NCI-H146 treated with DMSO at 0.1 percent for 48 hours (cell line): Measurements from ENCODE around the gene CLEC14A.

Experiments used
- DNase-seq: peaks from one replicate; lab custom pipeline; 2025; ENCODE audit not compliant: unreplicated experiment; lab: John Stamatoyannopoulos, UW

Gene CLEC14A

DNA sequence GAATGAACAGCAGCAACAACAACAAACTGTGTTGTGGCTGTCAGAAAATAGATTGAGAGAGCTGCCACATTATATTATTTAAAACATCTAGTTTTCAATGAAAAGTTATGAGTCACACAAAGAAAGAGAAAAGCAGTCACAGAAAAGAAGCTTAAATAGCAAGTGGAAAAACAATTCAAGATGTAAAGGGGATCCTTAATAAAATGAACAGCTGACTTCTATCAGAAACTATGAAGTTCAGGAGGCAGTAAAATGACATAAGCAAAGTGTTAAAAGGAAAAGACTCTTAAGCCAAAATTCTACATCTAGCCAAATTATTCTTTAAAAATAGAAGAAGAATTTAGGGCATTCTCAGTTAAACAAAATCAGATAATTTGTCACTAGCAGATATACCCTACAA lies 5.6 kb downstream of the CLEC14A start:
- no peak for DNase-seq

DNA sequence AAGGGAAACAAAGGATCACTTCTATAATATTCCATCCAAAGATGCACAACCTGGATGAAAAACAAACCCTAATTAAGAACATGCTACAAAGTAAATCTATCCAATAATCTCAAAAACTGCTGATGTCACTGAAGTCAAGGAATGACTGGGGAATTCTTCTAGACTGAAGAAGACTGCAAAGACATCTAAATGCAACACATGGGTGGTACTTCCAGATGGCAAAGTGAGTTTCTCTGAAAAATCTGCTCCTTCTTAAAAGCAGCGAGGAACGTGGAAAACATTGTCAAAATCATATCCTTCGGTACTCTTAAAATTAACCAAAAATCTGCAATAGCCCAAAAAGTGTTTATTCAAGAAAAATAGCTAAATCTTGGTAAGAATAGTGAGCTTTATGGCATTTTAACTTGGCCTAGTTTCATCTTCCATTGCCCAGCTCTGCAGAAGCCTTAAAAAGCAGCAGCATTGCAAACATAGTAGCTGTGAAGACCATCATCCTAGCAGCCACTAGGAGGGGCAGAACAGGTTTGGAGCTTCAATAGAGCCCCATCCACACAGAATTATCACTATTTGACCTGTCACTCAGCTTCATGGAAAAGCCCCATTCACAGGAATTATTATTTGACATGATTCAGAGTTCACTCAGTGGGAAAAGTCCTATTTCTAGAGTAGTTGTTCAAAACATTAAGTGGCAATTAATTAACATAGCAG lies 7.4 kb downstream of the CLEC14A start:
- no peak for DNase-seq

DNA sequence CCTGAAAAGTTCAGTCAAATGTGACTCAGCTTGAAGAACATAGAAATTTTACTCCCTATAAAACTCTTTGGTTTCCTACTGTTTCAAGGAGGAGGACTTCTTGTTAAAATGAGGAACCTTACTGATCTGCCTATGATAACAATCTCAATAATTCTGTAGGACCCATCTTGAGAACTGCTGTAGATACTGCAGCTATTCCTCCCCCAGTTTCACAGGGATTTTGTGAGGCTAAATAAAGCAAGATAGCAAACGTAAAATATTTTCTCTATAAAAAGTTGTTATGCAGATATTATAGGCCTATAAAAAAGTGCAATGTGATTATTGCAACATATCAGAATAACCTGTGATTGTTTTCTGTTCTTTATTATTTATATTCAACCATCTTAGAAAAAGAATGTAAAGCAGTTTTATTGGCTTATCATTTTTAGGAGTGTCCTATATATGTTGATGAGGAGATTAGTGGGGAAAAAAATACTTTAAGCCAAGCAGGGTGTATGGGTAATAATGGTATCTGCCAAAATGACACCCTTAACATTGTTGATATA lies 12.1 kb downstream of the CLEC14A start:
- DNase-seq, result no peak

GRCh38 chr14:38238878-38239277 lies 17.0 kb downstream of the CLEC14A start:
- no peak for DNase-seq

- no peak for DNase-seq
These were observed 17.6 kb downstream of the CLEC14A start for GRCh38 chr14:38238332-38238731.

GRCh38 chr14:38233218-38233617 lies 22.7 kb downstream of the CLEC14A start:
- DNase-seq, result no peak

GRCh38 chr14:38226366-38226765 lies 29.5 kb downstream of the CLEC14A start:
- no peak for DNase-seq

- no peak for DNase-seq
These were observed 29.9 kb downstream of the CLEC14A start for GRCh38 chr14:38225946-38226345.

- DNase-seq, result no peak
These were observed 31.6 kb downstream of the CLEC14A start for GRCh38 chr14:38224338-38224737.

DNA sequence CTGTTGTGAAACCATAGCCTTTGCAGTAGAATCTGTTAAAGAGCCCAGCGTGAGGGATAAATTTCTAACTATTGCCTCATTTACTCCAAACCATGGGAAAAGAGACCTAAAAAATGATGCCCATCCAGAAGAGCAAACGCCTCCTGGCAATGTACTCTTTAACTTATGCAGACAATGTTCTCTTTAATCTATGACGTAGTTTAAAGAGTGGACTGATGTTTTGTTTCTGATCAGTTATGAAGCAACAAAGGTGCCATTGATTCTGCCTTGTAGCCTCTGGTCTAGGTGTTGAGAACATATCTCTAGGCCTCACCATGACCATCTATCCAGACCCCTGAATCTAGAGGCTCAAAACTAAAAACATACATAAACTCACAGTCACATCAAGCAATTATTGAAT lies 34.8 kb downstream of the CLEC14A start:
- DNase-seq, result no peak

DNA sequence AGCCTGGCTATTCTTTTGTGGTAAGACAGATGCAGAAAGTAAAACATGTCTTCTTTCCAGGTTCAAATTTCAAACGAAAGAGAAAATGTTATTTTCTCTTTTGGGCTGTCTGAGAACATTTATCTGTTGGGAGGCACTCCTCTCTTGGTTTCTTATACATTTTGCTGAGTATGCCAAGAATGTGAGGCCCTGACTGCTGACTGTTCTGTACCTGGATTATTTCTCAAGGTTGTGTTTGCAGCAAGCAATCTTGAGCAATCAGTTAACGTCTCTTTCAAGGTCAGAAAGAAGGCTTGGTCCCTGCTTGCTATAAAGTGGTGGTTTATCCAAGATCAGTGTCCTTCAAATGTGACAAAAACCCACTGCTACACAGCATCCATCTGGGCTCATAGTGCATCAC lies 38.3 kb downstream of the CLEC14A start:
- no peak for DNase-seq

- DNase-seq, result no peak
These were observed 42.9 kb downstream of the CLEC14A start for GRCh38 chr14:38213001-38213400.

DNA sequence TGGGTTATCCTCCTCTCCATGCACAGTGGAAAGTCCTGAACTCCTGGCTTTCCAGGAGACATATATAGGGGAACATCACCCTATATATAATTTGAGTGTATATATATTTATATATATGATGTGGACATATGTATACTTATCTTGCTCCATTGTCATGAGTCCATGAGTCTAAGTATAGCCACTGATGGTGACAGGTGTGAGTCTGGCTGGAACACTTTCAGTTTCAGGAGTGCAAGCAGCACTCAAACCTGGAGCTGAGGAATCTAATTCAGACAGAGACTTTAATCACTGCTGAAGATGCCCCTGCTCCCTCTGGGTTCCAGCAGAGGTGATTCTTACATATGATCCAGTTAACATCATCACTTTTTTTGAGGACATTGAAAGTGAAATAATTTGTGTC lies 43.8 kb downstream of the CLEC14A start:
- no peak for DNase-seq

GRCh38 chr14:38211255-38211735 lies 44.6 kb downstream of the CLEC14A start:
- DNase-seq, result no peak

DNA sequence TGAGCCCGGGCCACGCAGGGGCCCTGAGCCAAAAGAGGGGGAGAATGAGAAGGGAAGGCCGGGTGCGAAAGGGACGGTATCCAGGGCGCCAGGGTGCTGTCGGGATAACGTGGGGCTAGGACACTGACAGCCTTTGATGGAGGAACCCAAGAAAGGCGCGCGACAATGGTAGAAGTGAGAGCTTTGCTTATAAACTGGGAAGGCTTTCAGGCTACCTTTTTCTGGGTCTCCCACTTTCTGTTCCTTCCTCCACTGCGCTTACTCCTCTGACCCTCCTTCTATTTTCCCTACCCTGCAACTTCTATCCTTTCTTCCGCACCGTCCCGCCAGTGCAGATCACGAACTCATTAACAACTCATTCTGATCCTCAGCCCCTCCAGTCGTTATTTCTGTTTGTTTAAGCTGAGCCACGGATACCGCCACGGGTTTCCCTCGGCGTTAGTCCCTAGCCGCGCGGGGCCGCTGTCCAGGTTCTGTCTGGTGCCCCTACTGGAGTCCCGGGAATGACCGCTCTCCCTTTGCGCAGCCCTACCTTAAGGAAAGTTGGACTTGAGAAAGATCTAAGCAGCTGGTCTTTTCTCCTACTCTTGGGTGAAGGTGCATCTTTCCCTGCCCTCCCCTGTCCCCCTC lies 45.2 kb downstream of the CLEC14A start:
- no peak for DNase-seq

DNA sequence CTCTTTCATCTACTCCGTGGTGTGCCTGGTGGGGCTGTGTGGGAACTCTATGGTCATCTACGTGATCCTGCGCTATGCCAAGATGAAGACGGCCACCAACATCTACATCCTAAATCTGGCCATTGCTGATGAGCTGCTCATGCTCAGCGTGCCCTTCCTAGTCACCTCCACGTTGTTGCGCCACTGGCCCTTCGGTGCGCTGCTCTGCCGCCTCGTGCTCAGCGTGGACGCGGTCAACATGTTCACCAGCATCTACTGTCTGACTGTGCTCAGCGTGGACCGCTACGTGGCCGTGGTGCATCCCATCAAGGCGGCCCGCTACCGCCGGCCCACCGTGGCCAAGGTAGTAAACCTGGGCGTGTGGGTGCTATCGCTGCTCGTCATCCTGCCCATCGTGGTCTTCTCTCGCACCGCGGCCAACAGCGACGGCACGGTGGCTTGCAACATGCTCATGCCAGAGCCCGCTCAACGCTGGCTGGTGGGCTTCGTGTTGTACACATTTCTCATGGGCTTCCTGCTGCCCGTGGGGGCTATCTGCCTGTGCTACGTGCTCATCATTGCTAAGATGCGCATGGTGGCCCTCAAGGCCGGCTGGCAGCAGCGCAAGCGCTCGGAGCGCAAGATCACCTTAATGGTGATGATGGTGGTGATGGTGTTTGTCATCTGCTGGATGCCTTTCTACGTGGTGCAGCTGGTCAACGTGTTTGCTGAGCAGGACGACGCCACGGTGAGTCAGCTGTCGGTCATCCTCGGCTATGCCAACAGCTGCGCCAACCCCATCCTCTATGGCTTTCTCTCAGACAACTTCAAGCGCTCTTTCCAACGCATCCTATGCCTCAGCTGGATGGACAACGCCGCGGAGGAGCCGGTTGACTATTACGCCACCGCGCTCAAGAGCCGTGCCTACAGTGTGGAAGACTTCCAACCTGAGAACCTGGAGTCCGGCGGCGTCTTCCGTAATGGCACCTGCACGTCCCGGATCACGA lies 46.0 kb downstream of the CLEC14A start:
- DNase-seq, result no peak

- DNase-seq, result no peak
These were observed 47.0 kb downstream of the CLEC14A start for GRCh38 chr14:38208618-38209562.

DNA sequence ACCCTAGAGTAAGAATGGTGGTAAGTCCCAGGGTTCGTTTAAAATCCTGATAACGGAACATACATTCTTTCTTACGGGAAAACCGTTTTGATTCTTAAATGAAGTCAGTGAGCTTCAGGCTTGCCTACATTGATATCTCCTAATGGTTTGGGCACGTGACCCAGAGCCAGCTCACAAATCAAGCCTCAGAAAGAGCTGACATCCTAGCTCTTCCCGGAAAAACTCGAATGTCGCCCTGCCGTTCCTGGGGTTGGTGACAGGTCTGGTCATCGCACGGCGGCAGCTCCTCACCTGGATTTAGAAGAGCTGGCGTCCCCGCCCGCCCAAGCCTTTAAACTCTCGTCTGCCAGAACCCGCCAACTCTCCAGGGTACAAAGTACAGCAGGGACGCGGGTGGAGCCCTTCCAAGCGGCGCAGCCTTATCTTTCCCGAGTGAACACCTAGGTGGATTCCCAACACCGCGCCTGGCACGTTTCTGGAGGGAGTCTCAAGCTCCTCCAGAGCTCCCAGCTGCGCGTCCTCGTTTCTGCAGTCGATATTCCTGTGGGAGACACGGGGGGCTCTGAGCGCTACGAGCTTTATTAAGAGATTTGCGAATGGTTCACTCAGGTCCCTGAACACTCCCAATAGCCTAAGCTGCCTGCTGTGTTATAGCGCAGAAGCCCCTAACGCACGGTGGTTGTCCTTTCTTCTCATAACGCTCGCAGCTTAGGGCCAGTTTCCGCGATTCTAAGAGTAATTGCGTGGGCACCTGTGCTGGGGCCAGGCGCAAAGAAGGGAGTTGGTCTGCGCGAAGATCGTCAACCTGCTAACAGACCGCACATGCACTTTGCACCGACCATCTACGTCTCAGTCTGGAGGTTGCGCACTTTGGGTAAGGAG lies 47.9 kb downstream of the CLEC14A start, which contains the start of gene SSTR1:
Gene SSTR1 (plus strand): TSS at position 169 of the 882 bp plus-strand sequence. CDS start 1,486 bp downstream, outside the sequence.
- DNase-seq, result no peak

DNA sequence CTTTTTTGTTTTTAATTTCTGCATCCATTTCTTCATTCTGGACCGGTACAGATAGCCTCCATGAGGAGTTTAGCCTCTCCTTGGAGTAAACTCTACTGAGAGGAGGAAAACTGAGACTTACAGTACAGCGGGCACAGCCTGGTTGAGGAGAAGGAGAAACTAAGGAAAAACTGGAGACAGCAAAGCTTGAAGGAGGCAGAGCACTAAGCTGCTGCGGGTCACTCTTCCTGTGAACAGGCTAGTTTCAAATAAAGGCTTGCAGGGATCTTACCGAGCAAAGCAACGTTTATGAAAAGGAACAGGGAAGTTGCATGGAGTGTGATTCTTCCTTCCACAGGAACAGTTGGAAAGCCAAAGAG lies 48.5 kb downstream of the CLEC14A start:
- DNase-seq, result no peak
